GM19025 (cell line): ENCODE measurements around the gene KRTAP12-1.

Experiments used
- ATAC-seq: cut with Tn5 transposase; IDR thresholded peaks from one replicate; pipeline ENCODE4 v1.9.1; 2021; ENCODE audit warnings: mild to moderate bottlenecking, low read depth, moderate library complexity; ENCODE audit not compliant: unreplicated experiment

Gene KRTAP12-1

GRCh38 chr21:44711327-44712202, 29.6 kb upstream of the KRTAP12-1 start, which contains the start of gene TSPEAR:
Gene TSPEAR (minus strand): TSS chr21:44711572. CDS start chr21:44711514, 58 bp downstream.
- no peak for ATAC-seq

DNA sequence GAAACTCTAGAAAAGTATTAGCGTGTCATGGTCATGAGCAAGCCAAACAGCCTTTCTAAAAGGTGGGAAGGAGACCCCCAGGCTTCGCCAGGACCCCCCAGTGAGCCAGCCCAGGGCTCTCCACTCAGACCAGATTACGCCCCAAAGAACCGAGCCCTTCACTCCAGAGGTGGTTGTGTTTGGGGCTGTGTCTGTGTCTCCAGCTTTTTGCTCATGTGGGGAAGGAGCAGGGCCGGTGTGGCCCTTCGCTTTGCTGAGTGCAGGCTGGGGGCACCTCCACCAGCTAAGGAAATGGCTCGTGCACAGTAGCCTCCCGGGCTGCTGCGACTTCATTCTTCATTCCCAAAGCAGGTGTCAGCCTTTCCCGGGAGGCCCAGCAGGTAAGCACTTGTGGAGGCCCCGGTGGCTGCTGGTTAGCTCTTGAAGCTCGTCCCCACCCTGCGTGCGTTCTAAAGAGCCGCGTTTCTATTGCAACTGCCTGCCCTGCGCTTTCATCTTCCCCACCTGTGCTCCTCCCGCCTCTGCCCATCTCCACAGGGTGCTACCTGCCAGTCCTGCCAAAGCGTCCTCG, 28.9 kb upstream of the KRTAP12-1 start:
- ATAC-seq = no peak

GRCh38 chr21:44710294-44710665, 28.3 kb upstream of the KRTAP12-1 start:
- no peak for ATAC-seq

- no peak for ATAC-seq
Measured at GRCh38 chr21:44709426-44710293, 27.7 kb upstream of the KRTAP12-1 start.

- no peak for ATAC-seq
Measured at GRCh38 chr21:44708866-44709425, 27.0 kb upstream of the KRTAP12-1 start.

DNA sequence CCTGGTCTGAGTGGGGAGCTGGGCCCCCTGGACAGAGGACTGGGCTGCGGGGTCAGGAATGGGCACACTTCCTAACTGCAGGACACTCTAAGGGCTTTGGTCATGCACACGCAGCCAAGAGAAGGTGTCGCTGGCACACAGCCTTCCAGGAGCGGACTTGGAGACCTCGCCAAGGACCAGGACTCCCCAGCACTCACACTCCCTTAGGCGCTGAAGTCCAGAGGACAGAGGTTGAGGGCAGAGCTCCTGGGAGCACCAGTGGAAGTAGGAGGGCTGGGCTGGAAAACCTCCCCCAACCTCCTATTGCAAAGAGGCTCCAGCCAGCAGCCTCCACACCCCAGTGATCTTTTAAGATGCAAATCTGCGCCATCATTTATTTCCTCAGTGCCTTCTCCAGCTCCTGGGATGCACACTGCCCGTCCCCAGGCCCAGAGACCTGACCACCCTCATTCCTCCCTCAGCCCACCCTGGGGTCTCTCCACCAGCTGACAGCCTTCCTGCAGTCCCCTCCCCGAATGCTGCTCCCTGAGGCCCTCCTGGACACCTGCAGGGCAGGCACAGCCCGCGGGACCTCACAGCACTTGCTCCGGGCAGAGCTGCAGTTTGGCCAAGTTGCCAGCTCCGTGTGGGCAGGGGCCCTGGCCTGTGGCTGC, 26.4 kb upstream of the KRTAP12-1 start:
- no peak for ATAC-seq

DNA sequence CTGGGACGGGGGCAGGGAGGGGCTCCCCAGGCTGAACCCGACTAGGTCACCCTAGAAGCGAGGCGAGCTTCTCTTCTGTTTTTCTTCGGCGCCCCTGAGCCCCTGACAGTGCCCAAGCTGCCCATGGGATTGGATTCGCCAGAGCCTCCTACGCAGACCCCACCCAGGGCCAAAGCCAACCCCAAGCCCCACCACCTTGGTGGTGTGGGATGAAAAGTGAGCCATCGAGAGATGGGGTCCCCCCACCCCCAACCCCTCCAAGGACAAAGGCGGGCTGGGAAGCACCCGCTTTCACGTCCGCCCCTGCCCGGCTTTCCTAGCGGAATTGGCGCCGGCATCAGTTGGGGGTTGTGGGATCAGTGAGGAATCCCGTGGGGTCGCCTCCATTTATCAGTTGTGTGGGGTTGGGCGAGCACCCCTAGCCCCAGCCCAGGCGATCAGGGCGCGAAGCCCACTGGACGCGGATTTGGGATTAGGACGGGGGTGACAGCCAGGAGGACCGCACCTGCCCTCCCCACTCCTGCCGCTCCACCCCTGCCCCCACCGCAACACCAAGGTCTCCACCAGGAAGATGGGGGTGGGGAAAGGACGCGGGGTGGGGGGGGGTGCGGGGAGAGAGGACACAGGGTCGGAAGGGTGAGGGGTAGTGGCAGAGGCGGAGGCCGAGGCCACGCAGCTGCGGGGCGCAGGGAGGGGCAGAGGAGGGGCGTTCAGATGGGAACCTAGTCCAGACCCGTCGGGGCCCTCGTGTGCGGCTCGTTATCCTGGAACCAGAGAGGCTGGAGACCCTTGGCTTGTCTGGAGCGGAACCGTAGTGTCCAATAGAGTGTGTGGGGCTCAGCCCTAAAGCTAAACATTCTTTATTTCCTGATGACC, 25.0 kb upstream of the KRTAP12-1 start:
- no peak for ATAC-seq

GRCh38 chr21:44706026-44706705, 24.2 kb upstream of the KRTAP12-1 start:
- ATAC-seq = no peak

GRCh38 chr21:44704636-44705001, 22.7 kb upstream of the KRTAP12-1 start:
- no peak for ATAC-seq

- ATAC-seq = no peak
Measured at GRCh38 chr21:44703731-44704635, 22.0 kb upstream of the KRTAP12-1 start.

DNA sequence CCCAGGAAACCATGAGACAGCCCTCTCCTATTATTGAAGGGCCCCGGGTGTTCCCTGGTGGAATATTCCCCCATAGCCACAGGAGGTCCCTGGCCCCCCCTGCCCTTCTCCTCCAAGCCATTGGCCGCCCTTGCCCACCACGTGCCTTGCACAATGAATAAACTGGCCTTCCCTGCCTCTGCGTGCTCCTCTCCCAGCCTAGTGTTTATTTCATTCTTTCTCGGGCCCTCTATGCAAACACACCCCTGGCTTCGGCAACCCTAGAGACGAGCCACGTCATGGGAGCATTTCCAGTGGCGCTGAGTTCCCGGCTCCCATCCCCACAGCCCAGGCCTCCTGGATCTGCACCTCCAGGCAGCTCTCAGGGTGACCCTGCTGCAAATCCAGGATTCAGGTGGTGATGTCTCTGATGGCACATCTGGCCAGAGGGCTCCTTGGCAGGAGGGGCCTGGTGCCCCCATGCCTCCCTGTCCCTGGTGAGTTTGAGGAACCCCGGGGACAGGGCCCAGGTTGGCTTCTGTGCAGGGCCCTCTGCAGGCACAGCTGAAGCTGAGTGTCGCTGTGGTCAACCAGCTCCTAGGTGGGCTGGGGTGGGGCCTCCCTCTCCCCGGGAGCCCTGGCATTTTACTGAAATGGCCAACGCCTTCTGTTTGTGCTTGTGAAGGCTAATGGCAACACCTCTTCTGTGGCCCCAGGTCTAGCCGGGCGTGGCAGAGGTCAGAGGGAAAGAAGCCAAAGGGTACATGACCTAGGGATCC, 21.2 kb upstream of the KRTAP12-1 start:
- no peak for ATAC-seq

DNA sequence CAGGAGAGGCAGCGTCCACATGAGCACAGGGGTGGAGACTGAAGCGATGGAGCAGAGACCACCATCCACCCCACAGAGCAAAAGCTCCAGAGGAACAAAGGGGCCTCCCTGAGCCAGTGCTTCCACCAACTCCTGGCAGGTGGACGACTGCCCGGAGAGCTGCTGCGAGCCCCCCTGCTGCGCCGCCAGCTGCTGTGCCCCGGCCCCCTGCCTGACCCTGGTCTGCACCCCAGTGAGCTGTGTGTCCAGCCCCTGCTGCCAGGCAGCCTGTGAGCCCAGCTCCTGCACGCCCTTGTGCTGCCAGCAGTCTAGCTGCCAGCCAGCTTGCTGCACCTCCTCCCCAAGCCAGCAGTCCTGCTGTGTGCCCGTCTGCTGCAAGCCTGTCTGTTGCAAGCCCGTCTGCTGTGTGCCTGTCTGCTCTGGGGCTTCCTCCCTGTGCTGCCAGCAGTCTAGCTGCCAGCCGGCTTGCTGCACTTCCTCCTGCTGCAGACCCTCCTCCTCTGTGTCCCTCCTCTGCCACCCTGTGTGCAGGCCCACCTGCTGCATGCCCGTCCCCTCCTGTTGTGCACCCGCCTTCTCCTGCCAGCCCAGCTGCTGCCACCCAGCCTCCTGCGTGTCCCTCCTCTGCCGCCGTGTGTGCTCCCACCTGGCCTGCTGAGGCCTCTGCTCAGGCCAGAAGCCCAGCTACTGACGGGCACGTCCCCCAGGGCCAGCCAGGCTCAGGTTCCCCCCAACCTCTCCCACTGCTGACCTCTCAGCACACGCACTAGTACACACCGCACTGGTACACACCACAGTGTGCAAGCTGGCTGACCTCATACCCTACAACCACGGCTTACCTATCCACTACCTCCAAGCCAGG, 20.4 kb upstream of the KRTAP12-1 start:
- ATAC-seq = no peak

- ATAC-seq = no peak
Measured at GRCh38 chr21:44701541-44701940, 19.6 kb upstream of the KRTAP12-1 start.

DNA sequence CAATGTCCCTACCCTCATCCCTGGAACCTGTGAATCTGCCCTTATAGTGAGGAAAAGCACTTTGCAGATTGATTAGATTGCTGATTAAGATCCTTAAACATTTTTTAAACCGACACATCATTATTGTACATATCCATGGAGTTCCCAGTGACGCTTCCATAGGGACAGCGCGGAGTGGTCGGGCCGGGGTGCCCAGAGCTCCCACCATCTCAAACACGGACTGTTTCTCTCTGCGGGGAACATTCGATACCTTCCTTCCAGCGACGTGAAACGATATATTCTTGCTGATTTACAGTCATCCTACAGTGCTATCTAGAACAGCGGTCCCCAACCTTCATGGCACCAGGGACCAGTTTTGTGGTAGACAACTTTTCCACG, 19.0 kb upstream of the KRTAP12-1 start:
- no peak for ATAC-seq

GRCh38 chr21:44700101-44701022, 18.4 kb upstream of the KRTAP12-1 start:
- no peak for ATAC-seq
